Left lobe of liver (tissue), 2 donors: ENCODE data around the gene IL17C. TPM values are rescaled to one million over a fixed set of nuclear protein-coding genes. Genes with fewer than 3 reads are reported as not detected.

Experiments
- ATAC-seq: fragments of 200-7000 bp; cut with Tn5 transposase; one replicate; pipeline ENCODE4 v1.9.1; 2020; ENCODE audit warnings: mild to moderate bottlenecking, moderate library complexity
- DNase-seq: peaks from one replicate; pipeline ENCODE4 v3.0.0-alpha.2; 2020; ENCODE audit warnings: low spot score
- total RNA-seq: library from RNA; stranded (reverse); gene quantifications from one replicate; pipeline ENCODE4 v1.2.1, GENCODE V29; 2021
- donor health status: DM: no; HTN: no; CAD: no; lungs with moderate emphysema.
- donor health status: DM: no; HTN: yes; CAD: no.

The IL17C gene
- total RNA-seq, 1 donor from 2014 or later: not detected

GRCh38 chr16:88626646-88627045 lies 11.7 kb upstream of the IL17C start:
- ATAC-seq (no peak), DNase-seq (no peak)

GRCh38 chr16:88627531-88628411 lies 10.6 kb upstream of the IL17C start:
- DNase-seq: no peak
- ATAC-seq: no peak

- DNase-seq: no peak
Measured at GRCh38 chr16:88628512-88628974, 9.8 kb upstream of the IL17C start.

GRCh38 chr16:88629835-88630234 lies 8.5 kb upstream of the IL17C start:
- ATAC-seq (no peak), DNase-seq (no peak)

More at GRCh38 chr16:88628512-88628974, 9.8 kb upstream of the IL17C start:
- ATAC-seq: peak; percentile 73

- ATAC-seq (no peak), DNase-seq (no peak)
Measured at GRCh38 chr16:88630433-88630832, 7.9 kb upstream of the IL17C start.

GRCh38 chr16:88630941-88631340 lies 7.4 kb upstream of the IL17C start:
- ATAC-seq (no peak), DNase-seq (no peak)

GRCh38 chr16:88631384-88631783 lies 7.0 kb upstream of the IL17C start:
- ATAC-seq (no peak), DNase-seq (no peak)

GRCh38 chr16:88631920-88632586 lies 6.3 kb upstream of the IL17C start:
- no peak for DNase-seq
- no peak for ATAC-seq

GRCh38 chr16:88632587-88632930 lies 5.8 kb upstream of the IL17C start:
- no peak for ATAC-seq
- no peak for DNase-seq

GRCh38 chr16:88633684-88634140 lies 4.7 kb upstream of the IL17C start:
- DNase-seq (no peak), ATAC-seq (peak; percentile 58)

- peak; percentile 40 for ATAC-seq
Measured at GRCh38 chr16:88634141-88634993, 4.0 kb upstream of the IL17C start.

GRCh38 chr16:88634994-88635670 lies 3.2 kb upstream of the IL17C start:
- no peak for DNase-seq
- ATAC-seq: no peak

More at GRCh38 chr16:88634141-88634993, 4.0 kb upstream of the IL17C start:
- DNase-seq: no peak

- no peak for ATAC-seq
- no peak for DNase-seq
Measured at GRCh38 chr16:88635671-88636319, 2.6 kb upstream of the IL17C start.

GRCh38 chr16:88636488-88637265 lies 1.7 kb upstream of the IL17C start:
- DNase-seq: no peak
- no peak for ATAC-seq

GRCh38 chr16:88639231-88640038 lies 1.1 kb downstream of the IL17C start:
- ATAC-seq: peak; percentile 31

GRCh38 chr16:88640039-88640495 lies 1.7 kb downstream of the IL17C start:
- ATAC-seq: no peak
- no peak for DNase-seq

More at GRCh38 chr16:88639231-88640038, 1.1 kb downstream of the IL17C start:
- DNase-seq: no peak

- no peak for ATAC-seq
- DNase-seq: no peak
Measured at GRCh38 chr16:88640498-88641247, 2.3 kb downstream of the IL17C start.
